Skeletal muscle tissue (tissue), 4 donors: ENCODE results near the gene GCNA. TPM values are rescaled to one million over a fixed set of nuclear protein-coding genes. Genes with fewer than 3 reads are reported as not detected.
"Not testable (repeated sequence)": the region's sequence is repeated elsewhere in the genome, so short reads cannot be mapped to it uniquely, and the experiment has no call there.

Experiments used
- H3K27ac ChIP-seq: one replicate; pipeline ENCODE4 v1.7.0; 2013; ENCODE audit warnings: mild to moderate bottlenecking, low read depth, low read length, inconsistent platforms
- H3K27me3 ChIP-seq, 3 donors: one replicate each; pipeline ENCODE4 v1.7.0; 2013; ENCODE audit warnings: low read length in 3 of 3; ENCODE audit not compliant: control insufficient read depth in 3 of 3, insufficient read depth in 3 of 3
- H3K36me3 ChIP-seq, 3 donors: one replicate each; pipeline ENCODE4 v1.7.0; 2013; ENCODE audit warnings: low read length in 3 of 3; ENCODE audit not compliant: control insufficient read depth in 3 of 3, insufficient read depth in 3 of 3
- H3K4me1 ChIP-seq, 3 donors: one replicate each; pipeline ENCODE4 v1.7.0; 2013; ENCODE audit warnings: low read length in 3 of 3, mild to moderate bottlenecking in 3 of 3; ENCODE audit not compliant: control insufficient read depth in 3 of 3, insufficient read depth in 3 of 3
- H3K4me3 ChIP-seq, 3 donors: one replicate each; pipeline ENCODE4 v1.7.0; 2013; ENCODE audit warnings: low read length in 3 of 3
- H3K9ac ChIP-seq, 3 donors: one replicate each; pipeline ENCODE4 v1.7.0; 2013; ENCODE audit warnings: low read length in 3 of 3, mild to moderate bottlenecking in 3 of 3, moderate library complexity in 2 of 3, low read depth in 1 of 3
- H3K9me3 ChIP-seq, 3 donors: one replicate each; pipeline ENCODE4 v1.7.0; 2013; ENCODE audit warnings: low read length in 3 of 3; ENCODE audit not compliant: control insufficient read depth in 3 of 3
- total RNA-seq: library from RNA; depleted of rRNA; stranded (reverse); fragments of >200 nt; gene quantifications from one replicate; pipeline ENCODE4 v1.2.3, GENCODE V29; 2014
- donor health status: Osteomylitis.

The GCNA gene
- total RNA-seq, 1 donor from 2014 or later, result 2.6 TPM

DNA sequence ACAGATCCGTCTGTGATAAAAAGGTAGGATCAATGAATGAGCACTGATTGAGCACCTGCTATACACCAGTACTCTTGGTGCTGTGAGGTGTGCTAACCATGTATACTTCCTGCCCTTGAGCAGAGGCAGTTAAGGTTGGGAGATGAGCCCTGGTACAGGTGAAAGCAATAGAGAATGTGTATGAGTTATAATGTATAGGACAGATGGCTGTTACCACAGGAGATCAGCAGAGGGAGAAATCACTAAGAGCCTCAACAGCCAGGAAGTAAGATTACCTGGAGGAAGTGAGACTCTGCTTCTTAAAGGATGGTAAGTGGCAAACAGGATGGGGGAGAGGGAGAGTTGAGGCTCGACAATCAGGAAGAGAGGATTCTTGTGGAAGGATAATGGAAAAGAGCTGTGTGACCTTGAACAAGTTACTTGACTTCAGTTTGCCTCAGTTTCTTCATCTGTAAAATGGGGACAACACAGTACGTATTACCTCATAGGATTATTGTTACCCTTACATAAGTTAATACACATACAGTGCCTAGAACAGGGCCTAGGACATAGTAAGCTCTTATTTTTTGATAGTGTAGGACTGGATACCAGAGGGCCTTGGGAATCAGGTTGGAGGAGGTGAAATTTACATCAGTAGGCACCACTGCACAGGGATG, 31.0 kb downstream of the GCNA start:
- Histone ChIP-seq H3K4me3 (no peak overlapping the region), H3K9me3 (no peaks in the 10 kb centered on the region), H3K4me1 (peaks cover 14 to 20% (median 16%) of the 10 kb centered on the region in 3 donors), H3K36me3 (peaks cover 36 to 60% (median 54%) of the 10 kb centered on the region in 3 donors), H3K27ac (no peak overlapping the region), H3K27me3 (no peaks in the 10 kb centered on the region), H3K9ac (no peak overlapping the region)

DNA sequence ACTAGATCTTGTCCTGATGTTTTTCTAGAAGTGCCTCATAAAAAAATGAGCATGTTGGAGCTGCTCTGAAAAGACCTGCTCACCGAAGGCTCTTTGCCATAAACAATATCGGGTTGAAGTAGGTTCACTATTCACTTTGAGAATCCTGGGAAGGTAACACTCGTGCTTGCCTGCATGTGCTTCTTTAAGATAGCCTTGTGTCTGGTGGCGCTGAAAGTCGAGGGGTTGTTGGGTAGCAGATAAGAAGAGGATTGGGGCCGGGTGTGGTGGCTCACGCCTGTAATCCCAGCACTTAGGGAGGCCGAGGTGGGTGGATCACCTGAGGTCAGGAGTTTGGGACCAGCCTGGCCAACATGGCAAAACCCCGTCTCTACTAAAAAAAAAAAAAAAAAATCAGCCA, 33.5 kb downstream of the GCNA start:
- not testable (repeated sequence) for H3K27me3 ChIP-seq, H3K9me3 ChIP-seq, H3K9ac ChIP-seq, H3K4me3 ChIP-seq, H3K27ac ChIP-seq
- Histone ChIP-seq H3K4me1 (peaks cover 7 to 12% (median 12%) of the 10 kb centered on the region in 3 donors), H3K36me3 (peaks cover 23 to 42% (median 39%) of the 10 kb centered on the region in 3 donors)

DNA sequence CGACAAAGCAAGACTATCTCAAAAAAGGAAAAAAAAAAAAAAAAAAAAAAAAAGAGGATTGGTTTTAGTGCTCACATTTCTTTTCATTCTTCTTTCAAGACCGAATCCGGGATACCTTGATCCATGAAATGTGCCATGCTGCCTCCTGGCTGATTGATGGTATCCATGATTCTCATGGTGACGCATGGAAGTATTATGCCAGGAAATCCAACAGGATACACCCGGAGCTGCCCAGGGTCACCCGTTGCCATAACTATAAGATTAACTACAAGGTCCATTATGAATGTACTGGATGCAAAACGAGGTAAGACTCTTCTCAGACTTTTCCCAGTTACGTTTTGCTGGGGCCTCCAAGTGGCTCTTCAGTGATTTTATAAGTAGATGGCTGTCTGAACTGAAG, 34.0 kb downstream of the GCNA start:
- Histone ChIP-seq H3K4me3 (no peak overlapping the region), H3K4me1 (peaks cover 2 to 8% (median 6%) of the 10 kb centered on the region in 3 donors), H3K27ac (no peak overlapping the region), H3K9me3 (no peaks in the 10 kb centered on the region), H3K9ac (no peak overlapping the region), H3K27me3 (no peaks in the 10 kb centered on the region), H3K36me3 (peaks cover 23 to 41% (median 39%) of the 10 kb centered on the region in 3 donors)

DNA sequence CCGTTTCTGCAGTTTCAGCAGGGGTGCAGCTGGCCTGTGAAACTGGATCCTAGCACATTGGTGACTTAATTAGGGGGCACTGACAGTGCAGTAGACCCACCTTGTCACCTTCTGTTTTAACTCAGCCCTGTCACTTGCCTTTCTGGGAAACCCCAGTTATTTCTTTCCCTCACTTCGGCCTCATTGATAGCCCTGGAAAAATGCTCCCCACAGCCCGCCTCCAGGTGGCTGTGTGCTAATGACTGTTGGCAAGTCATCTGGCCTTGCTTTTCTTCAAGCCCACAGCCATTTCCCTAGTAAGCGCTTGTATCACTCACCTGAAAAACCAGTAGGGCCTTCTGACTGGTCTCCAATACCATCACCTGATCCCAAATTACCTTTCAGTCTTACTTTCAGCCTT, 36.8 kb downstream of the GCNA start:
- peaks cover 14 to 28% (median 28%) of the 10 kb centered on the region in 3 donors for H3K36me3 ChIP-seq
- peaks cover 0 to 9% (median 0%) of the 10 kb centered on the region in 3 donors for H3K4me1 ChIP-seq
- no peaks in the 10 kb centered on the region for H3K9me3 ChIP-seq
- no peaks in the 10 kb centered on the region for H3K27me3 ChIP-seq
- H3K9ac ChIP-seq, result no peak overlapping the region
- no peak overlapping the region for H3K4me3 ChIP-seq
- no peak overlapping the region for H3K27ac ChIP-seq

GRCh38 chrX:71615954-71616353, 37.7 kb downstream of the GCNA start:
- H3K9ac ChIP-seq, result no peak overlapping the region
- no peak overlapping the region for H3K4me3 ChIP-seq
- H3K27me3 ChIP-seq, result no peaks in the 10 kb centered on the region
- H3K4me1 ChIP-seq, result peaks cover 0 to 9% (median 0%) of the 10 kb centered on the region in 3 donors
- no peaks in the 10 kb centered on the region for H3K9me3 ChIP-seq
- H3K27ac ChIP-seq, result no peak overlapping the region
- peaks cover 10 to 22% (median 21%) of the 10 kb centered on the region in 3 donors for H3K36me3 ChIP-seq

DNA sequence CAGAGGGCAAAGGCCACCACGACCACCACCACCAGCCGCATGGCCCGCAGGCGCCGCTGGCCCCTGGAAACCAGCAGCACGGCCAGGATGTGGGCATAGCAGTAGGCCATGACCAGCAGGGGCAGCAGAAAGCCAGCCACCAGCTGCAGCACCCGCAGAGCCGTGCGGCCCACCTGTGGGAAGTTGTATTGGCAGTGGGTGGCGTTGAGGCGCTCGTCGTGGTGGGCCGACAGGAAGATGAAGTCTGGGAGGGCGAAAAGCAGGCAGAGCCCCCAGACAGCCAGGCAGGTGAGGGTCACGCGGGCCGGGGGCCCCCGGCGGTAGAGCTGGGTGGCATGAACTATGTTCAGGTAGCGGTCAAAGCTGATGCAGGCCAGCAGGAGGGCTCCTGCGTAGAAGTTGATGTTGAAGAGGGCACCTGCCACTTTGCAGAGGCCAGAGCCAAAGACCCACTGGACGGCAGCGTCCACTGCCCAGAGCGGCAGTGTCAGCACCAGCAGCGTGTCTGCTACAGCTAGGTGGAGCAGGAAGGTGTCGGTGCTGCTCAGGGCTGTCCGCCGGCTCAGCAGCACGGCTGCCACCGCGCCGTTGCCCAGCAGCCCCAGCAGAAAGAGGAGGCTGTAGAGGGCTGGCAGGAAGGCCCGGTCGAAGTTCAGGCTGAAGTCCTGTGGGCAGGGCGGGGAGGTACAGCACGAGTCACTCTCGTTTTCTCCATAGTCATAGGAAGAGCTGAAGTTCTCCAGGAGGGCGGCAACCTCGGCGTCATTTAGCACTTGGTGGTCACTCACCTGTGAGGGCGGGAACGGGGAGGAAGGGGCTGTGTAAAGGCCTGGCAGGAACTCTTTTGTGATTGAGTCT, 38.7 kb downstream of the GCNA start:
- Histone ChIP-seq H3K27ac (no peak overlapping the region), H3K4me3 (no peak overlapping the region), H3K36me3 (peaks cover 4 to 14% (median 13%) of the 10 kb centered on the region in 3 donors)

DNA sequence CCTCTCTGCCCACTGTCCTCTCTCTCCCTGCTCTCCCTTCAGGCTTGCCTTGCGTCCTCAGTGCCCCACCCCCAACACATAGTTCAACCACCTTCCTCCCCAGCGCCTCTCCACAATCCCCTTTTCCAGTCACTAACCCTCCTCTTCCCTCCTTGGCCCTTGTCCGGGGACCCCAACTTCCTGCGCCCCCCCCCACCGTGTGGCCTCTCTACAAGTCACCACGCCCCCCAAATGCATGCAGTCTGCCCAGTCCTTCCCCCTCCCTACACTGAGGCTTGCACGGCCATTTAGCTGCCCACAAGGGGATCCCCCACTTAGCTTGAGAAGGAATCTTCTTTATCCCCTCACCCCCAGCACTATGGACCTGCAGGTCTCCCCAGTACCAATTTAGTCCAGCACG, 39.5 kb downstream of the GCNA start:
- Histone ChIP-seq H3K4me1 (peaks cover 5 to 23% (median 6%) of the 10 kb centered on the region in 3 donors), H3K9ac (no peak overlapping the region), H3K36me3 (peaks cover 1 to 14% (median 8%) of the 10 kb centered on the region in 3 donors), H3K9me3 (no peaks in the 10 kb centered on the region), H3K4me3 (no peak overlapping the region), H3K27me3 (no peaks in the 10 kb centered on the region), H3K27ac (no peak overlapping the region)

More for the DNA sequence above, 38.7 kb downstream of the GCNA start:
- Histone ChIP-seq H3K27me3 (no peaks in the 10 kb centered on the region), H3K4me1 (peaks cover 0 to 15% (median 0%) of the 10 kb centered on the region in 3 donors), H3K9me3 (no peaks in the 10 kb centered on the region), H3K9ac (no peak overlapping the region)

- Histone ChIP-seq H3K4me3 (no peak within 1 kb of the TSS), H3K27ac (no peak within 1 kb of the TSS)
These were observed 40.1 kb downstream of the GCNA start, which contains the start of gene CXCR3 for GRCh38 chrX:71618303-71618721. Gene CXCR3 (minus strand): TSS chrX:71618511. CDS start chrX:71618449, 62 bp downstream.

GRCh38 chrX:71618787-71619186, 40.5 kb downstream of the GCNA start:
- peaks cover 0 to 4% (median under 1%) of the 10 kb centered on the region in 3 donors for H3K36me3 ChIP-seq
- no peak overlapping the region for H3K27ac ChIP-seq
- H3K9ac ChIP-seq, result no peak overlapping the region
- H3K4me1 ChIP-seq, result peaks cover 14 to 34% (median 16%) of the 10 kb centered on the region in 3 donors
- no peak overlapping the region for H3K4me3 ChIP-seq
- no peaks in the 10 kb centered on the region for H3K9me3 ChIP-seq
- H3K27me3 ChIP-seq, result no peaks in the 10 kb centered on the region

More at GRCh38 chrX:71618303-71618721, 40.1 kb downstream of the GCNA start, which contains the start of gene CXCR3:
- no peak within 1 kb of the TSS for H3K9ac ChIP-seq
- peaks cover 0 to 9% (median 5%) of the 10 kb centered on the region in 3 donors for H3K36me3 ChIP-seq
- peaks cover 9 to 29% (median 12%) of the 10 kb centered on the region in 3 donors for H3K4me1 ChIP-seq
- no peaks in the 10 kb centered on the region for H3K9me3 ChIP-seq
- no peaks in the 10 kb centered on the region for H3K27me3 ChIP-seq
